NOMO-1 (cell line): Measurements from ENCODE around the gene FOXR1.
"Not testable (repeated sequence)": the region's sequence is repeated elsewhere in the genome, so short reads cannot be mapped to it uniquely, and the experiment has no call there.

Experiments
- DNase-seq, 2 experiments: peaks; one replicate each; lab custom pipeline; 2025; ENCODE audit not compliant: unreplicated experiment in 2 of 2; lab: John Stamatoyannopoulos, UW

The FOXR1 gene

DNA sequence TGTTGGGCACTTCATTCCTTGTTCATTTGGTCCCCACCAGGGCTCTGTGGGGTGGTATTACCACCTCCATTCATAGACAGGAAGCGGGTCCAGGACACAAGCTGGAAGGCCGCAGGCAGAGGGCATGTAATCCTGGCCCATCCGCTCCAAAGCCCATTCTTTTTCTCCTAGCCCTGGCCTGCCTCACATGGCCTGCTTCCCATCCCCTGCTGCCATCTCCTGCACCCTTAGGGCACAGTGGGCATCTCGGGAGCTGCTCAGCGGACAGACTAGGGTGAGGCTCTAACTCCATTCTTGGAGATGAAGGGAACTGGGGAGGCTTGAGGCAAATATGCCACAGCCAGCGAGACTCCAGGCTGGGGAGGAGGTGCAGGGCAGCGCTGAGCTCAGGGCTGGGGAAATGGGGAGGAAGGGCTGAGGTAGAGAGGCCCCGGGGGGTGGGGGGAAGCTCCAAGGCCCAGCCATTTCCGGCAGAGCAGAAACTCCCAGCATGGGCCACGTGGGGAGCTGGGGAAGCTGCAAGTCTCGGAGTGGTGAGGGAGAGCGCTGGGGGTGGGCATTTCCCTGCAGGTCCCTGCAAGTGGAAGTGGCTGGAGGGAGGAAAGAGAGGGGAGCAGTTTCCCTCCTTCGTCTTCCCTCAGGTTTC lies 31.5 kb upstream of the FOXR1 start:
- peak; percentile 24 to 73 for DNase-seq

DNA sequence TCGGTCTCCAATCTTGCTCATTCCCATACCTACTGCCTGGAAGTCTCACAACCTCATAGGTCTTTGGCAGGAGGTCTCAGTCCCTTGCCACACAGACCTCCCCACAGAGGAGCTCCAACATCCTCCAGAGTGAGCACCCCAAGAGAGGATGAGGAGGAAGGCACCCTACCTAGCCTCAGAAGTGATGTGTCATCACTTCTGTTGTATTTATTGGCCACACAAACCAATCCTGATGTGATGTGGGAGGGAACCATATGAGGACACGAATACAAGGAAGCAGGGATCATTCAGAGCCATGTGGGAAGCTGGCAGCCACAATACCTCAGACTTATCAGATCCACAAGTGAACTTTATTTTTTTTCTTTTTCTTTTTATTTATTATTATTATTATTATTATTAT lies 24.5 kb upstream of the FOXR1 start:
- no peak for DNase-seq

DNA sequence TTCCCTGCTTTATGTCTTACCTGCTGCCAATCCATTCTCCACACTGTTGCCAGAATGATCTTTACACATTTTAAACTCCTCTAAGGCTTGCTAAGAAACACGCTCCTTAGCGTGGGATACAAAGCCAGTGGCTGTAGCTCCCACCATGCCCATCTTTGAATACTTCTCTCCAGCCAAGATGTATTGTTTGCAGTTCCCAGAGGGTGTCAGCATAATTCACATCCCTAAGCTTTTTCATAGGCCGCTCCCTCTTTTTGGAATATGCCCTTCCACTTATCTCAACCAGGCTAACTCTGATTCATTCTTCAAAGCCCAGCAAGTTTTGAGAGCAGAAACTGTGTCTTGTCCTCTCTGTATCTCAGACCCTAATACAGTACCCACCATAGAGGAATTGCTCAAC lies 23.6 kb upstream of the FOXR1 start:
- no peak for DNase-seq

DNA sequence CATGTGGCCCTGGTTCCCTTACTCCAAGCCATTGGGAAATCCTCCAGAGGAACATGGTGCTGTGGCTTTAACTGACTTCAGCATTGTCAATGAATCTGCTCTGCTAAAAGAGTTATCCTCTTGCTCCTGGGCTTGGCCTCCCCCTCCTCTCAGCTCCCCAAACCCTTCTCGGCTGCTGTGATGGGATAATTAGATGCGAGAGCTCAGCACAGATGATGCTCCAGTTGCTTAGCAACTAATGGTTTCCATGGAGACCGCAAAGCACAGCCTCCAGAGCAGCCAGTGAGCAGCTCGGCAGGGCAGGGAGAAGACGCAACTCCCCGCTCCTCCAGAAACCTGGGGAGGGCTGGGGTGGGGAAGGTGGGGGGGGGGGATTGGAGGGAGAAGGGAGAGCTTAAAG lies 18.3 kb upstream of the FOXR1 start:
- DNase-seq = no peak

DNA sequence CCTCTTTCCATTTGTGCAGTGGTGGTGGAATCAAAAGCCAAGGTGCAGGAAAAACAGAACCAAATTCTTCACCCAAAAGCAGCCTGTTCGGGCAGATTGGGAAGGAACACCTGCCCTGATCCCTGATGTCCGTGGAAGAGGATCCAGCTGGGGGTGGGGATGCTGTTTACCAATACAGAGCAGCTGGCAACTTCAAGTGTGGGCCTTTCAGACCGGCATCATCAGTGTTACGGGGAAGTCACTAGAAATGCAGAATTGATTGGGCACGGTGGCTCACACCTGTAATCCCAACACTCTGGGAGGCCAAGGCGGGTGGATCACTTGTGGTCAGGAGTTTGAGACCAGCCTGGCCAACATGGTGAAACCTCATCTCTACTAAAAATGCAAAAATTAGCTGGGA lies 17.6 kb upstream of the FOXR1 start:
- DNase-seq = not testable (repeated sequence)

DNA sequence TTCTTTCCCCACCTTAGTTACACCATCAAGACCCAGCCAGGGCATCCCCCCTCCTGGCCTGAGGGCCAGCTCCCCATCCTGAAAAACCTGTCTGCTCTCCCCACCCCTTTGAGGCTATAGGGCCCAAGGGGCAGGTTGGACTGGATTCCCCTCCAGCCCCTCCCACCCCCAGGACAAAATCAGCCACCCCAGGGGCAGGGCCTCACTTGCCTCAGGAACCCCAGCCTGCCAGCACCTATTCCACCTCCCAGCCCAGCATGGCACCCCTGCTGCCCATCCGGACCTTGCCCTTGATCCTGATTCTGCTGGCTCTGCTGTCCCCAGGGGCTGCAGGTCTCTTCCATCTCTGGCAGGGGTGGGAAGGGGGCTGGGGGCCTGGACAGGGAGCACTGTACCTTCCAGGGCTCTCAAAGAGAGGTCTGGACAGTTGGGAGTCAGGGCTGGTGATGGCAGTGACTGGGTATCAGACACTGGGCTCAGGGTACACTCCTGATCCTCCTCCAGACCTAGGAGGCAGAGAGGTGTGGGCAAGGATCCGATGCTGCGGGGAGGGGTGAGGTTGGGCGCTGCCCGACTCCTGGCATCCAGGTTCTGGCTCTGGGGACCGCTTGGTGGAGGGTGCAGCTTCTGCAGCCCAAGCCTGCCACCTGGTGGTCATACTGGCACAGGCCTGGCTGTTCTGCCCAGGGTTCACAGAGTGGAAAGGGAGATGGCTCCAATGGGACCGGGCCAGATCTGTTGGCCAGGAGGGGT lies 15.3 kb upstream of the FOXR1 start, which contains the start of gene UPK2:
Gene UPK2, plus strand, starts transcription at position 205 of the 753 bp plus-strand sequence. Its CDS starts 53 bp downstream, at position 258.
- peak; percentile 68 for DNase-seq

DNA sequence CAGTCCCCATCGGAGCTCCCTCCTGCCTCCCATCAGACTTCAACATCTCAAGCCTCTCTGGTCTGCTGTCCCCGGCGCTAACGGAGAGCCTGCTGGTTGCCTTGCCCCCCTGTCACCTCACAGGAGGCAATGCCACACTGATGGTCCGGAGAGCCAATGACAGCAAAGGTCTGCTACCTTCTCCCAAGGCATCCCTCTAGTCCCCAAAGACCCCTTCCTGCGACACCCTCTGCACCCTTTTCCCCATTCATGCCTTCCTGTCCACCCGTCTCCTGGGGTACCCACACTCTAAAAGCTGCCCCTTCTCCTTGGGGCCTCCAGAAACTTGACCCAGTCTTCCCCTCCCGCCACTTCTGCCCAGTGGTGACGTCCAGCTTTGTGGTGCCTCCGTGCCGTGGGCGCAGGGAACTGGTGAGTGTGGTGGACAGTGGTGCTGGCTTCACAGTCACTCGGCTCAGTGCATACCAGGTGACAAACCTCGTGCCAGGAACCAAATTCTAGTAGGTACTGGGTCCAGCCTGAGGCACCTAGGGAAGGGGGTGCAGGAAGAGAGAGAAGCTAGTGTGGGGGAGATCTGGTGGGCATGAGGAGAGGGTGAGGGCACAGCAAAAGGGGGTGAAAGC lies 14.6 kb upstream of the FOXR1 start:
- no peak for DNase-seq

DNA sequence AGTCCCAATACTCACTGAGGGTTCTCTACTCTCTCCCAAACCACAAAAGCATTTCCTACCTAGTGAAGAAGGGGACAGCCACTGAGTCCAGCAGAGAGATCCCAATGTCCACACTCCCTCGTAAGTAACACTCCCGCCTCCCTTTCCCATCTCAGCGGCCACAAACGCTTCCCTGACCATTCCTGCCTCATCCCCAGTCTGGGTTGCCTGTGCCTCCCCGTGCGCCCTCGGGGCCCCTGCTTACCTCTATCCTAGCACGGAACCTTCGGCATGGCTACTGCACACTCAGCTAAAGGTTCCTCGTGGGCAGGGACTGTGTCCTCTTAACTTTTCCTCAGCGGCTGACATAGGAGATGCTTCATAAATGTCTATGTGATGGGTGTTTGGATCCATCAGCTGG lies 14.0 kb upstream of the FOXR1 start:
- no peak for DNase-seq

DNA sequence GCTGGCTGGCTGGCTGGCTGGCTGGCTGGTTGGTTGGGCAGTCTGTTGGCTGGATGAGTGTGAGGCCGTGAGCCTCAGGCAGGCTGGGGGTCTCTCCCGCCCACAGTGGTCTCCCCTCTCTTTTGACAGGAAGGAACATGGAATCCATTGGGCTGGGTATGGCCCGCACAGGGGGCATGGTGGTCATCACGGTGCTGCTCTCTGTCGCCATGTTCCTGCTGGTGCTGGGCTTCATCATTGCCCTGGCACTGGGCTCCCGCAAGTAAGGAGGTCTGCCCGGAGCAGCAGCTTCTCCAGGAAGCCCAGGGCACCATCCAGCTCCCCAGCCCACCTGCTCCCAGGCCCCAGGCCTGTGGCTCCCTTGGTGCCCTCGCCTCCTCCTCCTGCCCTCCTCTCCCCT lies 13.6 kb upstream of the FOXR1 start:
- no peak for DNase-seq

DNA sequence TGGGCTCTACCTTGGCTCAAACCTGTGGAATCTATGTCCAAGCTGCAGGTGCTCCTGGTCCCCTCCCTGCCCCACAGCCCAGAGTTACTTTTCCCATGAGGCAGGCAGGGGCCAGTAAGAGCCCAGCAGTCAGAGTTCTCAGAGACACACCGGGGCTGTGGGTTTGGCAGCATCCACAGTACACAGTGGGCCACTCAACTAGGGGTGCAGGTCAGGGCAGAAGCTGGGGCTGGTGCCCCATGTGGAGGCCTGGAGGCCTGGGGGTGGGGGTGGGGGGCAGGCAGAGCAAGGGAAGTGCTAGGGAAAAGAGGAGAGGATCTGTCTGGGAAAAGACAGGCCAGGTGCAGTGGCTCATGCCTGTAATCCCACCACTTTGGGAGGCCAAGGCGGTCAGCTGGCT lies 13.0 kb upstream of the FOXR1 start:
- DNase-seq = no peak

DNA sequence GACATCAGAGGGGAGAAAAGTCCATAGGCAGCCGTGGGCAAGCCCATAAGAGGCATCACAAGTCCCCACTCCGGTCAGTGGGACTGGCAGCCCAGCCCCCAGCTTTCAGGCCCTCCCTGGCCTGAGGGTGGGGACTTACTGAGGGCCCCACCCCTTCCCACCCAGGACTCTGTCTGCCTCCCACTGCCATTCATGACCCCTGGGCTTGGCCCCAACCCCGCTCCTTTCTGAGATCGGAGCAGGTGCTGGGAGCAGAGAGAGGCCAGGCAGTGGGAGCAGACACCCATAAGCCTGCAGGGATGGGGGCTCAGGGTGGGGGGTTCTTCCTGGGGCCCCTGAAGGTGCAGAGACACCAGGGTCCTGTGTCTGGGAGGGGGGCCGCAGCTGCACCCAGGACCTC lies 10.4 kb upstream of the FOXR1 start:
- DNase-seq = no peak

DNA sequence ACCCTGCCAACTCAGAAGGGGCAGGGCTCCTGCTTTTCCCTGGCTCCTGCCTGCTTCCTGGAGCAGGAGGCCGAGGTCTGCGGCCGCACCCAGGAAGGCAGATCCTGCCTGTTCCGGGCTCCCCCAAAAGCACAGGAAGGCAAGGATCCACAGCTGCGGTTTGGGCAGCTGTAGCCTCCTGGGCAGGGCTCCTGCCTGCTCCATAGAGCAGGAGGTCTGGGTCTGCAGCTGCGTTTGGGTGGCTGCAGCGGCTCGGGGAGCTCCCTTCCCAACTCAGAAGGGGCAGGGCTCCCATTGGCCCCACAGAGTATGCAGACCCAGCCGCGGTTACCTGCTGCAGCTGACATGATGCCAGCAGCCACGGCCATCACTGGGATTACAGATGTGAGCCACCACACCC lies 10.0 kb upstream of the FOXR1 start:
- DNase-seq = no peak

DNA sequence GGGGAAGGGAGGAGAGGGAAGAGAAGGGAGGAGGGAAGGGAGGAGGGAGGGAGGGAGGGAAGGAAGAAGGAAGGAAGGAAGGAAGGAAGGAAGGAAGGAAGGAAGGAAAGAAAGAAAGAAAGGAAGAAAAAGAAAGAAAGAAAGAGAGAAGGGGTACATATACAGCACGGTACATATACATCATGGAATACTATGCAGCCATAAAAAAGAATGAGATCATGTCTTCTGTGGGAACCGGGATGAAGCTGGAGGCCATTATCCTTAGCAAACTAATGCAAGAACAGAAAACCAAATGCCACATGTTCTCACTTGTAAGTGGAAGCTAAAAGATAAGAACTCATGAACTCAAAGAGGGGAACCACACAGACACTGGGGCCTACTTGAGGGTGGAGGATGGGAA lies 2.1 kb upstream of the FOXR1 start:
- not testable (repeated sequence) for DNase-seq

DNA sequence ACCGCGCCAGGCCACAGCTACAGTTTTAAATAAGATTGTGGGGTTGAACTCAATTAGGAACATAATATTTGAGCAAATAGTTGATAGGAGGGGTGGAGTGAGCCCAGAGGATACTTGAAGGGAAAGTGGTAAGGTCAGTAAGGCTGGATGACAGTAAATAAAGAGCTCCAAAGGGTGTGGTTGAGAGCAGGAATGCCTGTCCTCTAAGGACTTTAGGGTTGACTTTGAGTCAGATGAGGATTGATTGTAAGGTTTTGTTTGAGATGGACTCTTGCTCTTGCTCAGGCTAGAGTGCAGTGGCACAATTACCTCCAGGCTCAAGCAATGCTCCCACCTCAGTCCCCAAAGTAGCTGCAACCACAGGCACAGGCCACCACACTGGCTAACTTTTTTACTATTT lies 2.4 kb downstream of the FOXR1 start:
- DNase-seq = no peak

DNA sequence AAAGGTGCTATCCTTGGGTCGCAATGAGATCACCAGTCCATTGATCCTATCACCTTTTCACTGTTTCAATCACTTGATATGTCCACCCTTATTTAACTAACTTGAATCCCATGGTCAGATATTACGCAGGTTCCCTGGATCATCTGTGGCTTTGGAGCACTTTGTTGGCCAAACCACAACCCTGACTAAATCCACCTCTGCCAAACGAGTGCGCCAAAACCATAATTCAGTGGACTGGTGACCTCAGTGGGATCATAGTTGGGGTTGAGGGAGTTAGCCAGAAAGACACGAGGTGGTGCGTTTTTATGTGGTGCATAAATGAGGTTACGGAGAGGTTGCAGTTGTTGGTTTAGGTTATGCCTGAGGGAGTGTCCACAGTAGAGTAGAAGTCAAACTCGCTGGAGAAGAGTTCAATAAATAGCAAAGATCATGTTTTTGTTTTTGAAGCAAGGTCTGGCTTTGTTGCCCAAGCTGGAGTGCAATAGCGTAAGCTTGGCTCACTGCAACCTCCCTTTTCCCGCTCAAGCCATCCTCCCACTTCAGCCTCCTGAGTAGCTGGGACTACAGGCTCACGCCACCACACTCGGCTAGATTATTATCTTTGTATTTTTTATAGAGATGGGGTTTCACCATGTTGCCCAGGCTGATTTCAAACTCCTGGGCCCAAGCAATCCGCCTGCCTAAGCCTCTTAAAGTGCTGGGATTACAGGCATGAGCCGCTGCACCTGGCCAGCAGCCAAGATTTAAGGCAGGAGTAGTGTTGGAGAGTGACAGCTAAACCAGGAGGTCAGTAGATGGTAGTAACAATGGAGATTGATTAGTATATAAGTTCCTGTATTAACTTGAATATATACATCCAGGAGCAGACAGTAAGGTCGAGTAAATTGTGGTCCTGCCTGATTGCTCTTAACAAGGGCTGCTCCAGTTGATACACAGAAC lies 4.5 kb downstream of the FOXR1 start:
- no peak for DNase-seq

DNA sequence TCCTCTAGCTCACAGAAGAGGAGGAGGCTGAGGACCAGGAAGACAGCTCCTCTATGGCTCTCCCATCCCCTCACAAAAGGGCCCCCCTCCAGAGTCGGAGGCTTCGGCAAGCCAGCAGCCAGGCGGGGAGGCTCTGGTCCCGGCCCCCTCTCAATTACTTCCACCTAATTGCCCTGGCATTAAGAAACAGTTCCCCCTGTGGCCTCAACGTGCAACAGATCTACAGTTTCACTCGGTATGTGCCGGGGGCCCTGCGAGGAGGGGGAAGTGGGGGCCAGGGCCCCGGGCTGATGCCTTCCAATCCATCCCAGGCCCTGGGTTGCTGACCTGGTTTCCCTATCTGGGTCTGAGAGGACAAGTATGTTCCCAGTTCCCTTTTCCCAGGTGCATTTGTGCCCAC lies 7.9 kb downstream of the FOXR1 start:
- DNase-seq = peak; percentile 61 to 74

DNA sequence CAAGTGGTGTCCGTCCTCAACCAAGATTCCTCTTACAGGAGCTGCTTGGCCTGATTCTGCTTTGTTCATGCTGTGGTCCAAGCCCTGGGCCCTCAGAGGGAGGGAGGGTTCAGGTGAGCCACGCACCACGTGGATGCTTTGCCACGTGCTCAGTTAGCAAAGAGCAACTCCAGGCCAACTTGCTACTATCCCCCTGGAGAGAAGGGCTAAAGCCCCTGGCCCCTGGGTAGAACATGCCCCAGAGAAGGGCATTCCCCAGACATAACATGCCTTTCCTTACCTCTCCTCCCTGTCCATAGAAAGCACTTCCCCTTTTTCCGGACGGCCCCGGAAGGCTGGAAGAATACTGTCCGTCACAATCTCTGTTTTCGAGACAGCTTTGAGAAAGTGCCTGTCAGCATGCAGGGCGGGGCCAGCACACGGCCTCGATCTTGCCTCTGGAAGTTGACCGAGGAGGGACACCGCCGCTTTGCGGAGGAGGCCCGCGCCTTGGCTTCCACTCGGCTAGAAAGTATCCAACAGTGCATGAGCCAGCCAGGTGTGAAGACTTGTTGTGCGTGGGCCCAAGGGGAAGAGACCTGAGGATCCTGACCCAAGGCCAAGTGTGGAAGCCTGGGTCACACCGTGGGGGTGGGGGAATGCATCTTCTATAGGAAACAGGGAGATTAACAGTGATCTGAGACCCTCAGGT lies 8.8 kb downstream of the FOXR1 start:
- peak; percentile 18 to 28 for DNase-seq

DNA sequence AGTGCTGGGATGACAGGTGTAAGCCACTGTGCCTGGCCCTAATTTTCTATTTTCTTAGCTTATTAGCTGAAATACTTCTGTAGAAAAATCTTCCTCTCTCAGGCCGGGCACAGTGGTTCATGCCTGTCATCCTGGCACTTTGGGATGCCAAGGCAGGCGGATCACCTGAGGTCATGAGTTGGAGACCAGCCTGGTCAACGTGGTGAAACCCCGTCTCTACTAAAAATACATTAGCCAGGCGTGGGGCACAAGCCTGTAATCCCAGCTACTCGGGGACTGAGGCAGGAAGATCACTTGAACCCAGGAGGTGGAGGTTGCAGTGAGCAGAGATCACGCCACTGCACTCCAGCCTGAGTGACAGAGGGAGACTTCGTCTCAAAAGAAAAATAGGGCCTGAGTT lies 12.8 kb downstream of the FOXR1 start:
- DNase-seq = not testable (repeated sequence)

DNA sequence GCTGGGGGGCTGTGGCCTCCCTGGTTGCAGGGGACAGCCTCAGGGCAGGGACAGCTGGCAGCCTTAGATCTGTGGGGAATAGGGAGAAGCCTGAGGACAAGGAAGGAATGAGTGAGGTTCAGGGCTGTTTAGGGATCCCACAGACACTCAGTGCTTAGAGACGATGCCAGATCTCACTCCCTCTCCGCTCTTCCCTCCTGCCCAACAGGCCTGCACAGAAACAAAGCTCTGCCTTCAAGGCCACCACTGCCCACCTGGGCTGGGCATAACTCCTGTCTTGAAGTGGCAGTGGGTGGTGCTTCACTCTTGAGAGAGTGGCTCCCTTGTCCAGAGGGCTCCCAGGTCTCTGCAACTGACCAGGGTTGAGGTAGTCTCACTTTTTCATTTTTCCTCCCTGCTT lies 13.3 kb downstream of the FOXR1 start:
- DNase-seq = no peak

DNA sequence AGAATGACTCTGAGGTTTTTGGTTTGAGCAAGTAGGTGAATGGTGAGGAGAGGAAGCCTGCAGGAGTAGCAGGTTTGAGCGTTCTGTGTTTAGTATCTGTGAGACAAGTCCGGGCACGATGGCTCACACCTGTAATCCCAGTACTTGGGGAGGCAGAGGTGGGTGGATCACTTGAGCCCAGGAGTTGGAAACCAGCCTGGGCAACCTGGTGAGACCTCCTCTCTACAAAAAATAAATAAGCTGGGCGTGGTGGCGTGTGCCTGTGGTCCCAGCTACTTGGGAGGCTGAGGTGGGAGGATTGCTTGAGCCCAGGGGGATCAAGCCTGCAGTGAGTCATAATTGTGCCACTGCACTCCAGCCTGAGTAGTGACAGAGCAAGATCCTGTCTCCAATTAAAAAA lies 16.7 kb downstream of the FOXR1 start:
- no peak for DNase-seq
